Subcutaneous adipose tissue (tissue), 4 donors: ENCODE data around the gene ZBED4. TPM values are rescaled to one million over a fixed set of nuclear protein-coding genes. Genes with fewer than 3 reads are reported as not detected.

Experiments used
- CTCF ChIP-seq: fragments of 450-650 bp; IDR thresholded peaks from one replicate; pipeline ENCODE4 v1.5.1; 2016; ENCODE audit warnings: low read depth, mild to moderate bottlenecking, control low read depth, antibody characterized with exemption, moderate library complexity
- total RNA-seq, 4 donors: library from RNA; depleted of rRNA; stranded (reverse); fragments of >200 nt; gene quantifications; one replicate each; pipeline ENCODE4 v1.1.0, GENCODE V29; 2016

ZBED4 gene
- total RNA-seq, 4 donors from 2014 or later = 6.0 to 11.1 (median 7.0) TPM

- TF ChIP-seq CTCF = no peak
Observed at GRCh38 chr22:49824936-49825335, 28.7 kb upstream of the ZBED4 start.

GRCh38 chr22:49825436-49825835, 28.2 kb upstream of the ZBED4 start:
- TF ChIP-seq CTCF = no peak

- no peak for TF ChIP-seq CTCF
Observed at GRCh38 chr22:49825944-49826602, 27.6 kb upstream of the ZBED4 start.

GRCh38 chr22:49826603-49827270, 26.9 kb upstream of the ZBED4 start:
- TF ChIP-seq CTCF = no peak

GRCh38 chr22:49827271-49827852, 26.3 kb upstream of the ZBED4 start:
- TF ChIP-seq CTCF = no peak

GRCh38 chr22:49827853-49828598, 25.6 kb upstream of the ZBED4 start, which contains the start of gene BRD1:
BRD1 (minus strand) TSS chr22:49827873; CDS start chr22:49824317, 3,556 bp downstream.
- no peak for TF ChIP-seq CTCF

- no peak for TF ChIP-seq CTCF
Observed at GRCh38 chr22:49828599-49828965, 25.1 kb upstream of the ZBED4 start.
